Measurements from ENCODE around the gene NCOR2.

DNA sequence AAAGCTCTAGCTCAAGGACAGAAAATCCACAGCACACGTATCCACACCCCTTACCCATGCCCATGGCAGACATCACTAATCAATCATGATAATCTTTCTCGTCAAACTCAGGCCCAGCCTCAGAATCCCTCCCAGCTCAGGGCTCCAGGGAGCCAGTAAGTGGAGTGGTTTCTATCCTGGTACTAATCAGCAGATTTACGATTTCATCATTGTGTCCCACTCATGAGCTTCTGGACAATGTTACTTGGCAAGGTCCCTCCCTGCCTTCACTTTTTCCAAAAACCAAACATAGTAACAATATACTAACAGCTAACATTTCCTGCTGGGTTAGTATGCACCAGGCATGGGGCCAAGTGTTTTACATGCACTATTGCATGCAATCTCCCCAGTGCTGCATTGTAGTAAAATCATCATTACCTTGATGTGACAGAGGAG, 45.8 kb upstream of the NCOR2 start:
- TF ChIP-seq CTCF (conservative IDR thresholded peaks at IDR 0.05 in 1 of 2, IDR thresholded peaks at IDR 0.05 in 1 of 2; ENCODE audit: extremely low read depth in 1 of 2, insufficient read depth in 1 of 2, low read depth in 1 of 2, low read length in 2 of 2) (no peak), EZH2 (IDR thresholded peaks at IDR 0.05; ENCODE audit: borderline replicate concordance, low read length) (no peak)

All from mammary epithelial cell (primary cell).